SK-N-SH (cell line): ENCODE results near the gene ZEB2. TPM values are rescaled to one million over a fixed set of nuclear protein-coding genes. Genes with fewer than 3 reads are reported as not detected.

ENCODE experiments used
- IRF3 ChIP-seq: fragments of 150-350 bp; IDR thresholded peaks from 2 replicates; pipeline ENCODE4 v1.6.1; 2016; ENCODE audit warnings: mild to moderate bottlenecking, low read depth, low read length
- RXRA ChIP-seq: IDR thresholded peaks from 2 replicates; pipeline ENCODE4 v1.4.0; 2012; ENCODE audit warnings: low read depth, mild to moderate bottlenecking, borderline replicate concordance
- TAF1 ChIP-seq: IDR thresholded peaks from 2 replicates; pipeline ENCODE4 v1.6.1; 2012; ENCODE audit warnings: low read depth, mild to moderate bottlenecking, low read length, moderate library complexity, borderline replicate concordance
- polyA plus RNA-seq, 3 experiments: library from polyadenylated mRNA; depleted of rRNA; stranded (reverse); fragments of >200 nt; gene quantifications; 2 replicates each; pipeline ENCODE4 v1.2.3, GENCODE V29; 2012
- small RNA-seq, 7 experiments: library from RNA; depleted of rRNA; stranded (forward); fragments of <200 nt; gene quantifications; one replicate each; pipeline ENCODE3, GENCODE V24; 2012
- TF ChIP-seq, protein P1 (sequence below): IDR thresholded peaks from 2 replicates; pipeline ENCODE4; 2012

ZEB2 gene
- polyA plus RNA-seq, 1 of the 3 experiments (the other 2 are of a cell fraction): 16.3 TPM

DNA sequence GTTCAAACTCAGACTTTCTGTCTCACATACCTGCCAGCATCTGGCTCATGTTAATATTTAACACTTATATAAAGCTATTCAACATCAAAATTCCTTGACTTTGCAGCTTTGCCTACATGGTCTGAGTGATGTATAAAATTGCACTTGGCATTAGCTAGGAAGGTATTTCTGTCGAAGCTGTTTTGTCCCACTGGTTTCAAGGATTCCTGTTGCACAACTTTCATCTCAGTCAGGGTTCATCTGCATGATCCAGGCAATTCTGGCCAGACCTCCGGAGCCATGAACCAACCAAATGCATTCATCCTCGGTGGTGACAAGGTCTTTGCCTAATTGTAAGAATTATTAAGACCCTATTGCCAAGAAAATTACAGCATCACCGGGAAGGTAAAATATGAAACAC lies 185.4 kb downstream of the ZEB2 start (continued):
- no peak for TF ChIP-seq IRF3
- TF ChIP-seq, protein P1, sequence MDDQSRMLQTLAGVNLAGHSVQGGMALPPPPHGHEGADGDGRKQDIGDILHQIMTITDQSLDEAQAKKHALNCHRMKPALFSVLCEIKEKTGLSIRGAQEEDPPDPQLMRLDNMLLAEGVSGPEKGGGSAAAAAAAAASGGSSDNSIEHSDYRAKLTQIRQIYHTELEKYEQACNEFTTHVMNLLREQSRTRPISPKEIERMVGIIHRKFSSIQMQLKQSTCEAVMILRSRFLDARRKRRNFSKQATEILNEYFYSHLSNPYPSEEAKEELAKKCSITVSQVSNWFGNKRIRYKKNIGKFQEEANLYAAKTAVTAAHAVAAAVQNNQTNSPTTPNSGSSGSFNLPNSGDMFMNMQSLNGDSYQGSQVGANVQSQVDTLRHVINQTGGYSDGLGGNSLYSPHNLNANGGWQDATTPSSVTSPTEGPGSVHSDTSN: no peak
- TF ChIP-seq RXRA: no peak
- no peak for TF ChIP-seq TAF1

Small RNA genes within 50 kb of the gene (small RNA-seq; reads per million reads assigned to genes)
- 0 reads per million in 7 experiments for gene RF01987
